ENCODE measurements around the gene MBD3L5. TPM values are rescaled to one million over a fixed set of nuclear protein-coding genes. Genes with fewer than 3 reads are reported as not detected.
"Not testable (repeated sequence)": the region's sequence is repeated elsewhere in the genome, so short reads cannot be mapped to it uniquely, and the experiment has no call there.

Gene MBD3L5
- total RNA-seq, 1 experiment from 2014 or later, result not detected

GRCh38 chr19:7051421-7051820 is 21.0 kb downstream of the MBD3L5 start:
- WGBS (ENCODE audit: extremely low coverage, insufficient read length, low lambda C conversion rate), result no CpG with 5 or more reads among the region's 5 CpGs
- H3K4me1 ChIP-seq (ENCODE audit: insufficient read depth, low read length); H2BK12ac ChIP-seq (ENCODE audit: insufficient read length, low read depth, low read length); H2BK5ac ChIP-seq (ENCODE audit: insufficient read length, low read length); H3K23me2 ChIP-seq (ENCODE audit: insufficient read length, low read depth, low read length, poor library complexity, severe bottlenecking); H3K36me3 Mint-ChIP-seq (ENCODE audit: insufficient read depth in 1 of 3, low read depth in 3 of 3); H4K5ac ChIP-seq (ENCODE audit: insufficient read length, low read depth, low read length); H3K56ac ChIP-seq (ENCODE audit: insufficient read length, low read depth, low read length); H4K20me1 ChIP-seq (ENCODE audit: control insufficient read depth, insufficient read depth, insufficient read length); H3K27me3 ChIP-seq (ENCODE audit: insufficient read depth, low read length); H3K79me1 ChIP-seq (ENCODE audit: insufficient read depth, low read depth, low read length, poor library complexity, severe bottlenecking); H3K27me3 Mint-ChIP-seq (ENCODE audit: low read depth); H3K27ac Mint-ChIP-seq; H3K4me2 ChIP-seq (ENCODE audit: insufficient read depth, insufficient read length, low read length); H4K8ac ChIP-seq (replicated peaks; ENCODE audit: insufficient read length, low read depth, low read length); H3K18ac ChIP-seq (ENCODE audit: insufficient read length, low read depth, low read length); H2BK15ac ChIP-seq (ENCODE audit: low read depth, low read length); H2BK20ac ChIP-seq (ENCODE audit: low read depth, low read length, poor library complexity, severe bottlenecking); H3K4ac ChIP-seq (ENCODE audit: low read depth, low read length); H3K14ac ChIP-seq (ENCODE audit: insufficient read depth, low read length); H3K9ac ChIP-seq (ENCODE audit: extremely low read depth, insufficient read length, low read length); H3K23ac ChIP-seq (ENCODE audit: insufficient read length, low read depth, low read length); H3T11ph ChIP-seq (ENCODE audit: low read length); H4K91ac ChIP-seq (ENCODE audit: insufficient read length, low read depth, low read length); H2AK5ac ChIP-seq (ENCODE audit: insufficient read length, low read length); H2BK120ac ChIP-seq (ENCODE audit: low read depth, low read length, poor library complexity, severe bottlenecking); H2AFZ ChIP-seq (ENCODE audit: low read length); H3K79me2 ChIP-seq (ENCODE audit: insufficient read depth, low read length); H3K27ac ChIP-seq (ENCODE audit: insufficient read length, low read depth, low read length); H3K4me3 Mint-ChIP-seq; DNase-seq; H3K9me3 ChIP-seq (ENCODE audit: control insufficient read depth, low read depth, low read length); H3K4me1 Mint-ChIP-seq: not testable (repeated sequence)
- H3K9me3 Mint-ChIP-seq, result peaks cover 10 to 12% of the 10 kb centered on the region in 2 experiments; a peak in 4 of 5 replicates

- WGBS (ENCODE audit: extremely low coverage, insufficient read length, low lambda C conversion rate), result no CpG with 5 or more reads among the region's 7 CpGs
- not testable (repeated sequence) for H3K4me1 ChIP-seq (ENCODE audit: insufficient read depth, low read length)
Measured at GRCh38 chr19:7052896-7053295, 22.5 kb downstream of the MBD3L5 start.

More at GRCh38 chr19:7052896-7053295, 22.5 kb downstream of the MBD3L5 start:
- H3K4me1 Mint-ChIP-seq; H3K14ac ChIP-seq (ENCODE audit: insufficient read depth, low read length); H4K8ac ChIP-seq (replicated peaks; ENCODE audit: insufficient read length, low read depth, low read length); H3K79me2 ChIP-seq (ENCODE audit: insufficient read depth, low read length); DNase-seq; H3K27me3 Mint-ChIP-seq (ENCODE audit: low read depth); H3K23me2 ChIP-seq (ENCODE audit: insufficient read length, low read depth, low read length, poor library complexity, severe bottlenecking); H3K27ac Mint-ChIP-seq; H3K18ac ChIP-seq (ENCODE audit: insufficient read length, low read depth, low read length); H3K79me1 ChIP-seq (ENCODE audit: insufficient read depth, low read depth, low read length, poor library complexity, severe bottlenecking); H3T11ph ChIP-seq (ENCODE audit: low read length); H3K36me3 Mint-ChIP-seq (ENCODE audit: insufficient read depth in 1 of 3, low read depth in 3 of 3); H2BK120ac ChIP-seq (ENCODE audit: low read depth, low read length, poor library complexity, severe bottlenecking); H2BK20ac ChIP-seq (ENCODE audit: low read depth, low read length, poor library complexity, severe bottlenecking); H3K9me3 ChIP-seq (ENCODE audit: control insufficient read depth, low read depth, low read length); H4K91ac ChIP-seq (ENCODE audit: insufficient read length, low read depth, low read length); H2AFZ ChIP-seq (ENCODE audit: low read length); H4K5ac ChIP-seq (ENCODE audit: insufficient read length, low read depth, low read length); H3K27me3 ChIP-seq (ENCODE audit: insufficient read depth, low read length); H3K4me2 ChIP-seq (ENCODE audit: insufficient read depth, insufficient read length, low read length); H3K56ac ChIP-seq (ENCODE audit: insufficient read length, low read depth, low read length); H4K20me1 ChIP-seq (ENCODE audit: control insufficient read depth, insufficient read depth, insufficient read length); H2BK5ac ChIP-seq (ENCODE audit: insufficient read length, low read length); H2BK15ac ChIP-seq (ENCODE audit: low read depth, low read length); H2AK5ac ChIP-seq (ENCODE audit: insufficient read length, low read length); H2BK12ac ChIP-seq (ENCODE audit: insufficient read length, low read depth, low read length); H3K9ac ChIP-seq (ENCODE audit: extremely low read depth, insufficient read length, low read length); H3K4ac ChIP-seq (ENCODE audit: low read depth, low read length); H3K23ac ChIP-seq (ENCODE audit: insufficient read length, low read depth, low read length); H3K27ac ChIP-seq (ENCODE audit: insufficient read length, low read depth, low read length); H3K4me3 Mint-ChIP-seq: not testable (repeated sequence)
- H3K9me3 Mint-ChIP-seq, result peaks cover 10 to 12% of the 10 kb centered on the region in 2 experiments; a peak in 4 of 5 replicates

All from H9 (cell line).